GM18858 (cell line): ENCODE measurements around the gene FLCN.

Experiments
- ATAC-seq: cut with Tn5 transposase; IDR thresholded peaks from one replicate; pipeline ENCODE4 v1.9.1; 2021; ENCODE audit not compliant: unreplicated experiment

The FLCN gene

DNA sequence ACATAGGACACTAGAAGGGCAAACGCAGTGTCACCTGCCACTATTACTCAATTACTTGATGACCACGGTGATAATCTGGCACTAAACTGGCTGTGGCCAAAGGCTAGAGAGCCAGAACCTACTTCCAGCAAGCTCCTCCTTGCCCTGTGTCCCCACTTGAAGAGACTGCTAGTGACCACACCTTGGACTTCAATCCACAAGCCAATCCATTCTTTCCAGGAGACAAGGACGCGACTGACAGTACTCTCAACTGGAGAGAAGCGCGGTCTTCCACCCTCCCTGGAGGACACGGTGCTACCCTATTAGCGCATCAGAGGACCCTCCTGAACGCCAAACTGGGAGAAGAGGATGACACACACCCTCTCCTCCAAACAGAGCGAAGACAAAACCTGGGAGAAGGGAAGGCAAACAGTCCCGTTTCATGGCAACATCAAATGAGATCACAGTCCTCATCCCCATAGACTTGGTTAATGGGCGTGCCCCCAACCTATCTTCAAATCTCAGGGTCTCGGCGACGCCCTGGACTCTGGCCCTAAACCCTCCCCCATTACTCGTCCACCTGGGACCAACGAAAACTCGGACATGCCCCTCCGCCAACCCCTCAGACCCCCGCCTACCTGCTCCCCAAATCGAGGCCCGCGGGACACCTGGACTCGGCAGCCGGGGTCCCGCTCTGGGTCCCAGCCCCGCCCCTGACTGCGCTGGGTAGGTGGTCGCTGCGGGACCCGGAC, 508 bp downstream of the FLCN start:
- ATAC-seq: peak; percentile 11

DNA sequence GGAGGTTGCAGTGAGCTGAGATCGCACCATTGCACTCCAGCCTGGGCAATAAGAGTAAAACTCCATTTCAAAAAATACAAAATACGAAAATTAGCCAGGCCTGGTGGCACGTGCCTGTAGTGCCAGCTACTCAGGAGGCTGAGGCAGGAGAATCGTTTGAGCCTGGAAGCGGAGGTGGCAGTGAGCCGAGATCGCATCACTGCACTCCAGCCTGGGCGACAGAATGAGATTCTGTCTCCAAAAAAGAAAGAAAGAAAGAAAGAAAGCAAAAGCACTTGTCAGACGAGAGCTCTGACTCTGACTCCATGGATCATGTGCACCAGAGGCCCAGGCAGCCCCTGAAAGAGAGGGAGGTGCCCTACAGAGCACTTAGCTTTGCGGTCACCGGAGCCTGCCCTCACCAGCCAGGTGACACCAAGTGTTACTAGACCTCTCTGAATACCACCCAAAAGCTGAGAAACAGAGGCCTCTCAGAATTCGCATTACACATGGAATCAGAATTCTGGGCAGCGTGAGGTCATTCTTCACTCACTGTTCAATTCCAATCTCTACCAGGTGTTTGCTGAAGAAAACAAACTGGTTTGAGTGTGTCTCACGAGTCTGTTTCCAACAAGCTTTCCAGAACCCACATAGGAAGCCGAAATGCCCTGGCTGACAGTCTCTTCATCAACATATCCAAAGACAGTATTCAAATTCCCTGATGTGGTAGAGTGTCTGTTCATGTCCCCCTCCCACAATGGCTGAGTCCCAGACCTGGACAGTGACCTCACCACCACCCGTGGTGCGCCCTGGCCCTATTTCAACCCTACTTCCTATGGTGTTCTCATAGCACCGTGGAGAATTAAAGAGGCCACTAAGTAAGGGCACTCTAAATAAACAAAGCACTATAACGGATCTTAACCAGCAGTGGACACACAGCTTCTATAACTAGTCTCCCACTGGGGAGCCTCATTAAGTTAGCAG, 1.5 kb downstream of the FLCN start:
- no peak for ATAC-seq

DNA sequence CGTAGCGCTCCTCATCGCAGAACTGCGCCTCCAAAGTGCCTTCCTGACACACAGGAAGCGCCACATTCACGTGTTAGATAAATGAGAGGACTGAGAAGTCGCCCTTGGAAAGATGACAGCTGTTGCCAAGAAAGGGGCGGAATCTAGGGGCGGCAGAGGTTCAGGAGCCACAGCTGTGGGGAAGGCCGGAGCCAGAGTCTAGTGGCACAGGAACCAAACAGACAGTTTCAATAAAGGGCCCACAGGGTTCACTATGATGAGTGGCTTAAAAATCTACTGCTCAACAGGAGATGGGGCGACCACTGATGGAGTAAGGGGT, 4.7 kb downstream of the FLCN start:
- no peak for ATAC-seq

DNA sequence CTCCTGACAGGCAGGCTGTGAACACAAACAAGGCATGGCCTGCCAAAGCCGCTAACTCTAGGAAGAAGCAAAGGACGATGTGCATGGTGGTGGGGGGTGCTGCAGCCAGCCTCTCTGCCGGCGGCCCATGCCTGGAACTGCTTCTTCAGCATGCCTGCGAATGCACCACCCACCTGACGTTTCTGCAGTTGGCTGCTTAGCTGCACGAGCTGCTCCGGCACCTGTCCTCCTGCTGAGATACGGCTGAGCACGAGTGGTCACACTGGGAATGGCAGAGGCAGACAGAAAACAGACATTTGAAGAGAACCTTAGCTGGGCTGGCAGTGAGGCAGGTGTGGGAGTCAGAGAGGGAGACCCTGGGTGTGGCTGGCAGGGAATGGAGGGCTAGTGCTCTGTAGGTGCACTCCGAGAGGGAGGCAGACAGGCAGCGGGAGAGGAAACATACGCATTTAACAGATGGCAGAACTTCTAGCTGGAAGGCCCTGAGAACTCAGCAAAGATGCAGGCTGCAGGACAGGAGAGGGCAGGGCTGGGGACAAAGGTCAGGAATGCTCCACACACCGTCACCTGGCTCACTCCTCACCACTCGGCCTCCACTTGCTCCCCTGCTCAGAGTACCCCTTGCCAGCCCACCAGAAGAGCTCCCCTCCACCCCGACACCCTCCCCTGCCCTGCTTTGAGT, 5.2 kb downstream of the FLCN start:
- no peak for ATAC-seq

DNA sequence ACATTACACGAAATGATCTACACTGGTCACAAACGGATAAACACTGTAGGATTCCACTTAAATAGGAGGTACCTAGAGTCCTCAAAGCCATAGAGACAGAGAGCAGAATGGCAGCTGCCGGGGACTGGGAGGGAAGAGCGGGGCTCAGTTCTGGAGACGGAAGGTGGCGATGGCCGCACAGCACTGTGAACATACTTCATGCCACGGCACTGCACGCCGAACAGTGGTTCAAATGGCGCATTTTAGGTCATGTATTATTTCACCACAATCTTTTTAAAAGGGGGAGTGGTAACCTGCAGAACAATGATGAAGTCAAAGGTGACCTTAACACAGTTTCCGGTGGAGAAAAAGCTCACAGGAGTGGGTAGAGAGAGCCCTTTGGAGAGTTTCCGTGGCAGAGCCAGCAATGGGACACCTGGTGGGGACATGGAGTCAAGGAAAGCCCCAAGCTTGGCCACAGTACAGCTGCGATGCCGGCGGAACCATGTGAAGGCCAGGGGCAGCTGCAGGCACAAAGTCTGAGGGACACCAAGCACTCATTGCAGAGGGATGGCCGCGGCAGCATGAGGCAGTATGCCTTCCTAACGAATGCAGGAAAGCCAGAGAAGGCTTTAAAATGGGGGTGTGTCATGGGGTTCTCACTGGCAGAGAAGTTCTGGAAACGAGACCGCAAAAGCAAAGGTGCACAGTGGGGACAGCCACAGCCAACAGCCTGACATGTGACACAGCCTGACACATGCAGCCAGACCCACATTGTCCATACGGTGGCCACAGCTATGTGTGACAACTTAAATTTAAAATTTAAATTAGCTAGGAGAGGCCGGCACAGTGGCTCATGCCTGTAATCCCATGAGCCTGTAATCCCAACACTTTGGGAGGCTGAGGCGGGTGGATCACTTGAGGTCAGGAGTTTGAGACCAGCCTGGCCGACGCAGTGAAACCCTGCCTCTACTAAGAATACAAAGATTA, 7.3 kb downstream of the FLCN start:
- no peak for ATAC-seq

DNA sequence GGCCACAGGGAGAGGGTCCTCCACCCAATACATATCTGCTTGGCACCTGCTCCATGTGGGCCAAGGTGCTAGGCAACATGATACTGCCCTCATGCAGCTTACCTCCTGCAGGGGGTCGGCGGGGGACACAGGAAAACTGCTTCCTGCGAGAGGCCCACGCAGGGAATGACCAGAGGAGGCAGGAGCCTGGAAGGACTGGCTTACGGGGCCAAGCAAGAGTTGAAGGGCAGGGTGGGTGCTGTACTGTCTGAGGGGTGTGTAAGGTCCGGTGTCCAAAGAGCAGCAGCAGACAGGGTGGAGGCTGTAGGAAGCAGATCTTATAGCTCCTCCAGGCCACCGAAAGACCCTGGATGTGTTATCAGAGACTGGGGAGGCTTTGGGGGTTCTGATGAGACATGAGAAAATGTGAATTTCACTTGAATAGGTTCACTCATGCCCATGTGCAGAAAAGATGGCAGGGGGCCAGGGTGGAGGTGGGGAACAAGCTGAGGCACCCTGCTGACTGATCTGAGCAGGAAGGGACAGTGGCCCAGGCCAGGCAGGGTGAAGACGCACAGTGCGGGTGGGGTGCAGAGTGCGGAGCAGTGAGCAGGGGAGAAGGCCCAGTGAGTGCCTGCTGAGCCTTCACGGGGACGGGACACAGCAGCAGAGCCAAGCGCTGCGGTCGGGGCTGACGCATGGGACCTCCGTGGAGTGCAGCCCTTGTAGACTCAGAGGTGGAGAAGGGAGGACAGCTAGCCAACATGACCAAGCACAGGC, 8.3 kb downstream of the FLCN start:
- ATAC-seq: no peak

DNA sequence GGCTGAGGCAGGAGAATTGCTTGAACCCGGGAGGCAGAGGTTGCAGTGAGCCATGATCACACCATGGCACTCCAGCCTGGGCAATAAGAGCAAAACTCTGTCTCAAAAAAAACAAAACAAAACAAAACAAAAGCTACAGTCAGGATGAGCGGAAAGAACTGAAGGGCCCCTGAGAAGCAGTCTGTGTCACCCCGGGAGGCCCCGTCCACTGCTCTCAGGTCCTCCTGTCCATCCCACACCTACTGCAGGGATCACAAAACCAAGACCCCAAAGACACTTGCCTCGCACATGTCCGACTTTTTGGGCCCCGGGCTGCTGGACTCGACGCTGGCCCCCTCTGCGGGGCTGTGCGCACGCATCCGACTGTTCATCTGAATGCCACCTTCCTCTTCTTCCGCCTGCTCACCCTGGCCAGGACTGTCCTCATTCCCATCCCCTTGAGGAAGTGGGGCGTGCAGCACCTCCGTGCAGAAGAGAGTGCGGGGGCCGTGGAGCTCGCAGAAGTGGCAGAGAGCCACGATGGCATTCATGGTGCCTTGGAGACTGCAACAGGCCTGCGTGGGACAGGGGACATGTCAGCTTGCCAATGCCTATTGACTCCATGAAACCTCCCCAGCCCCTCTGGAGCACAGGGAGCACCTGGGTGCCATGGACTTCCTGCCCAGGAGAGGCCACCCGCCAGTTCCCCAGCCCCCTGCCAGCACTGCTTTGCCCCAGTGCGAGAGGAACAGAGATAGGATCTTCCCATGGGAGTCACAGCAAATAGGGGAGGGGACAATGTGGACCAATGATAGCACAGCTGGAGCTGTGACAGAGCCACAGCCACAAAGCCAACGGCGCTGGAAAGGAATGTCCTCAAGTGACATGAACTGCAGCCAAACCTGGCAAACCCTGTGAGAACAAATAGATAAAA, 9.1 kb downstream of the FLCN start:
- no peak for ATAC-seq

DNA sequence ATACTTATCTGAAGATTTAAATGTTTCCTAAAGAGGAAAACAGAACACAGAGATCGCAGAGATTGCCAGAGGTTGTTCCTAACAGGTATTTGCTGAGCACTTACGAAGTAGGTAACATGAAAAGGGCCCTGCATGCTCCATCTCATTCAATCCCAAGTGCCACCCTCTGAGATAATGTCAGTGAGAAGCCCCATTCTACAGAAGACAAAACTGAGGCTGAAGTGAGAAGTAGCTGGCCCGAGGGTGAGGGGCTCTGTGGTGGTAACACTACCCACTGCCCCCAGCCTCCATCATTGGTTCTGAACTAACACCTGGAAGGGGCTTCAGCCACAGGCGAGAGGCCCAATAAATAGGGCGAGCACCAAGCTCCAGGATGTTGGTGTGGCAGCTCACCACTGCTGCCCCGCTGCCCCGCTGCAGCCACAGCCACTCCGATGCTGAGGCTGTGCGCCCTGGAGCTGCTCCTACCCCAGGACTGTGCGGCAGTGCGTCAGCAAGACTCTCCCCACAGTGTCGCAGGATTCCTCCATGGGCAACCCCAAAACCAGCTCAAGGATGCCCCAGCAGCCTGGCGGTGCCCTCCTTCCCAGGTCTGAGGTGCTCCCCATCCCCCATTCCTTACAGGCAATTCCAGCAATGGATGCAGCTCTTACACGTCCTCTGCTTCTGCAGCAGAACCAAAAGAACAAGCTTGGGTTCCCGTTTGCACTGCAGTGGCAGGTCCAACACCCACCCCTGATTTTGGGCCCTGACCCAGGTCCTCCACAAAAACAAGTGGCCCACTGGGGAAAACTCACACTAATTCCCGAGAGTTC, 10.3 kb downstream of the FLCN start:
- ATAC-seq: no peak

DNA sequence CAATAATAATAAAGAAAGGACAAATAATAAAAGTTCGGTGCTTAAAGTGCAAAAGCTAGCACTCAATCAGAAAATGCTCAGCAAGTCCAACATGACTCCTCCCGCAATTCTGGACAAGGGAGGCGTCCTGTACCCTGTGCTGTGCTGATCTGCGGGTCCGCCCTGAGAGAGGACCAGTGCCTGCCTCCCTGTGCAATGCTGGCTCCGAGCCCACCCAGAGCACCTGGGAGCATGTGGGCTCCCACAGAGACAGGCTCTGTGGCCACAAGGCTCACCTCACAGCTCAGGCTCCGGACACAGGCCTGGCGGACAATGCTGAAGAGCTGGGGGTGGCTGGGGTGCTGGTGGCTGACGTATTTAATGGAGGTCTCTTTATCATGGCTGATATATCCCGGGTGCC, 11.1 kb downstream of the FLCN start:
- ATAC-seq: no peak

DNA sequence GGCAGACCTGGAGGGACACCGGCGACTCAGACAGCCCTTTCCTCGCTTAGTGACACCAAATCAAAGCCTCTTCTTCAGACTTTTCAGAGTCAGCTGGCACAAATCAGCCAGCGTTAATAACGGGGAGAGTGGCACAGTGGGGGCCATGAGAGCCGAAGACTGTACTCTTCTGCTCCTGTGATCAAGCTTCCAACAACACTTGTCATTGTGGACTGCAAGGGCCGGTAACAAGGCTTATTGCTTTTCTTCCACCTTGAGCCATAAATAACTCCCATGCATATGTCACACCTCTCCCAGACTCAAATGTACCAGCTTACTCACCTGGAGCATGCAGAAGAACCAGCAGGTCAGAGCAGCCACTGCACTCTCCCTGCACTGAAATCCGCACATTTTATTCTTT, 12.8 kb downstream of the FLCN start:
- no peak for ATAC-seq

DNA sequence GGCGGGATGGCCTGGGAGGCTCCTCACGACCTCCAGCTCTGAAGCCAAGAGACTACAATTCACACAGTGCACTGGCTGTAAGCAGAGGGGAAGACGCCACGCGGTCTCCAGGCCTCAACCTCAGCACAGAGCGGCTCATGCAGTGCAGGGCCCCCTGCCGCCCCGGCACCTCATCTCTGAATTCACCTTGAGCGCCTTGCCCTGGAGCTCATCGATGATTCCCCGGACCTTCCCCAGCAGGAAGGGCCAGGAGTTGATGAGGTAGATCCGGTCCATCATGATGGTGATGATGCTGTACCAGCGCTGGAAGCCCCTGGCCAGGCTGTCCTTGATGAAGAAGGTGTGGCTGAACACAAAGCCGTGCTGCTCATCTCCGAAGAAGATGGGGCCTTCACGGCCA, 13.2 kb downstream of the FLCN start:
- ATAC-seq: no peak

DNA sequence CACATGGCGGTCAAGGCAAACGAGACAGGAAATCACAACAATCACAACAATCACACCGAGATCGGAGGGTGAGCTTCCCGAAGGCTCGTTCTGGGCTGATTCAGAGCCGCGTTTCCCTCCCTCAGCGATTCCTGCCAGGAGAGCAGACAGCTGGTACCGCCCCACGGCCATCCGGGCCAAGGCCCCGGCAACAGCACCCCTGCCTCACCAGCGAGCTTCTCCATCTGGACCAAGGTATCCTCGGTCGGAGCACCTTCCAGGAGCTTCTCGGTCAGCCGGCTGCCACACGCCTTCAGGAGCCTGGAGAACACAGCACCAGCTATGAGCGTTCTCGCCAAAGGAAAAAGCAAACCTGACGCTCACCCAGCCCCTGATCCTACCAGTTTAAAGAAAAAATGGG, 15.6 kb downstream of the FLCN start:
- ATAC-seq: no peak

DNA sequence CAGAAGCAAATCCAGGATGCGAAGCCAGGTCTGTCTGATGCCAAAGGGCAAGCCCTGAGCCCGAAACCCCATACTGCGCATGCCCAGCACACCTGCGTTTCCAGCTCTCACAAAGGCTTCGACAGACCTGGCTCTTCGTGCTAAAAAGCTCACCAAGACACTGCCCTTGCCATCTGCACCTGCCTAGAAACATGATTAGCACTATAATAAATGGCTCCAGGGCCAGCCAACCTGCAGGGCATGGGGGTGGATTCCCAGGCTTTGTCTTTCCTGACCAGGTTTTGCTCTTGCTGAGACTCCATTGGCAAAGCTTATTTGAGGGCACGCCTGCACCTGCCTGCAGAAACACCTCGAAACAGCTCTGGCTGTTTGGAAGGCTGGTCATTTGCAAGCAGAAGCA, 16.4 kb downstream of the FLCN start:
- no peak for ATAC-seq

DNA sequence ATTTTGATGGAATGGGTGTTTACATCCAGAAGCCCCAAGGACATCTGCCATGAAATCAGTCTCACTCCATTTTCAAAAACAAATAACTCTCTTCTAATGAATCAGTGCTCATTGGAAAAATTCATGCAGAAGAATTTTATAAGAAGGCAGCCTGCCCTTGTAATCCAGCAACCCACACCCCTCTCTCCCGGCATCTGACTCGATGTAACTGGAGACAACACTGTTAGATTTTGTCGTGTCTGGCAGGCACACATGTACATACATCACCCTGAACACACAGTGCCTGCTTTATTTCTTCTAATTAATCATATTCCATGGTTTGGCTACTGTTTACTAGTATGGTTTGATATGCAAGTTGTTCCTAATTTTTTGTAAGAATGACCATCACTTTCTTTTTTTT, 19.0 kb downstream of the FLCN start:
- no peak for ATAC-seq

DNA sequence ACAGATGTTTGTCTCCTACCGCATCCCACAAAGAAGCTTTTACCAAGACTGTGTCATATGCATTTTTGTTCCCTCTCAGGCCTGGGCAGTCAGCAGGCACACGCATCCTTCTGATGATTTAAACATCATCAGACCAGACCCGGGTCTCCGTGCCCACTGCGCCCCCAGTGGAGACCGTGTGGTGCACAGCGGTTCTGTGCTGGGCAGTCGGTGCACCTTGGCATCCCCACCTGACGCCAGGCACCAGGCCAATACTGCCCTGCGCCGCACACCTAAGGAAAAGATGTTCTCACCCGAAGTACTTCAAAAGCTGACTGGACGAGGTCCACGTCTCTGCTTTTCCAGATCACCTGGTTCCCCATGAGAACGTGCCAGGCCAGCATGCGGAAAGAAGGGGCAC, 20.2 kb downstream of the FLCN start:
- ATAC-seq: no peak

DNA sequence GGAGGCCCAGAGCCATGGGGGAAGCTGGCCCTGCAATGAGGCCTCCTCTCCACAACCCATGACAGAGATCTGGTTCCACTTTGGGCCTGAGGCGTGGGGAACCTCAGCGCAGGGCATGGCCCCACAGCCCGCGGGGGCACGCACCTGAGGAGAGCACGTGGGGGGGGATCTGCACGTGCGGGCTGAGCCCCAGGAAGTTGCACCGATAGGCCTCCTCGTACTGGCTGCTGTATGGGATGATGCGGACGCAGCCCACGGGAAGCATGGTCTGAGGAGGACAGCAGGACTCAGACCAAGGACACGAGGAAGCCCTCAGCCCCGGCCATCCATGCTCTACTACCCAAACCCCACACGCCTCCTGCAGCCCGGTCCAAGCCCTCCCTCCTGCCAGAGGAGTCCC, 20.7 kb downstream of the FLCN start:
- ATAC-seq: no peak

DNA sequence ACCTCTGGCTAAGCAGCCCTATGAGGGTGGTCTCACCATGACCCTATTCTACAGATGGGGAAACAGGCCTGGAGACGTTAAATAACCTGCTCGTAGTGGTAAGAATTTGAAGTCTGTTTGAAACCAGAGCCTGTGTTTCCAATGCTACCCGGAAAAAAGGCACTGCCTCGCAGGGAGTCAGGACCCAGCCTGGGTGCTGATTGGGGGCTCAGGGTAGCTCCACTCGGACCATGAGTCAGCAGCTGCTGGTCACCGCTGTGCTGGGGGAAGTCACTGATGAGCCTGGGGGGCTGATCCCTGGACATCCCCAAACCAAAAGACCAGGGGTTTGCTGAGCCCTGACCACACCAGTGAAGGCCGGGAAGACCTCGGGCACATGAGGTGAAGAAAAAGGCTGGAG, 21.4 kb downstream of the FLCN start:
- no peak for ATAC-seq
